Common myeloid progenitor, CD34-positive (primary cell): ENCODE results near the gene ITPRID2.

Source experiments
- CTCF ChIA-PET: fragments of 350-600 bp; sonication (Branson Sonifier 250); formaldehyde crosslinking; loops from one replicate; lab custom pipeline; 2021; ENCODE audit warnings: antibody characterized with exemption; lab: Charles Lee
- POLR2A ChIA-PET: fragments of 350-600 bp; sonication (Branson Sonifier 250); formaldehyde crosslinking; loops from one replicate; lab custom pipeline; 2021; ENCODE audit warnings: antibody characterized with exemption; lab: Charles Lee
- DNase-seq, 3 donors: peaks; one replicate each; pipeline versions ENCODE4 v3.0.0 to v3.0.0-alpha.2; 2013
- H3K27ac ChIP-seq, 2 experiments: 1 replicate in 1 of 2; 2 replicates in 1 of 2; pipeline ENCODE4 v1.7.0; 2013; ENCODE audit warnings: inconsistent platforms in 2 of 2, low read length in 2 of 2, mild to moderate bottlenecking in 2 of 2, low read depth in 1 of 2, moderate library complexity in 1 of 2; ENCODE audit not compliant: severe bottlenecking in 2 of 2, insufficient read depth in 1 of 2, poor library complexity in 1 of 2
- H3K27me3 ChIP-seq, 5 experiments: replicated peaks in 2 of 5; 1 replicate in 3 of 5; 2 replicates in 2 of 5; pipeline versions ENCODE4 v1.6.1 to v1.7.0; 2013; ENCODE audit warnings: low read length in 4 of 5, mild to moderate bottlenecking in 2 of 5, moderate library complexity in 2 of 5, inconsistent platforms in 1 of 5; ENCODE audit not compliant: insufficient read depth in 5 of 5, control insufficient read depth in 4 of 5
- H3K36me3 ChIP-seq, 4 experiments: 1 replicate in 2 of 4; 2 replicates in 2 of 4; pipeline versions ENCODE4 v1.6.1 to v1.7.0; 2013; ENCODE audit warnings: low read length in 3 of 4, control low read depth in 1 of 4, mild to moderate bottlenecking in 1 of 4; ENCODE audit not compliant: control insufficient read depth in 4 of 4, insufficient read depth in 4 of 4
- H3K4me1 ChIP-seq, 4 experiments: 1 replicate in 3 of 4; 2 replicates in 1 of 4; pipeline versions ENCODE4 v1.6.1 to v1.7.1; 2013; ENCODE audit warnings: low read length in 3 of 4, mild to moderate bottlenecking in 3 of 4, control low read depth in 1 of 4, inconsistent platforms in 1 of 4, moderate library complexity in 1 of 4; ENCODE audit not compliant: control insufficient read depth in 4 of 4, insufficient read depth in 4 of 4; ENCODE audit errors: control extremely low read depth in 1 of 4
- H3K4me3 ChIP-seq, 7 experiments: 1 replicate in 4 of 7; 2 replicates in 3 of 7; pipeline versions ENCODE4 v1.5.1 to v1.7.0; 2013; ENCODE audit warnings: mild to moderate bottlenecking in 7 of 7, low read length in 6 of 7, moderate library complexity in 6 of 7, inconsistent platforms in 2 of 7, low read depth in 2 of 7, control low read depth in 1 of 7; ENCODE audit not compliant: insufficient read depth in 4 of 7, control insufficient read depth in 1 of 7; ENCODE audit errors: extremely low read depth in 1 of 7
- H3K9me3 ChIP-seq, 5 experiments: 1 replicate in 4 of 5; 2 replicates in 1 of 5; pipeline versions ENCODE4 v1.6.1 to v1.7.1; 2013; ENCODE audit warnings: low read length in 4 of 5, mild to moderate bottlenecking in 2 of 5, inconsistent platforms in 1 of 5, low read depth in 1 of 5, moderate library complexity in 1 of 5; ENCODE audit not compliant: control insufficient read depth in 4 of 5, insufficient read depth in 2 of 5; ENCODE audit errors: control extremely low read depth in 1 of 5
- WGBS: methylation state at CpG from one replicate; pipeline ENCODE4 v1.1.5; 2013; ENCODE audit not compliant: insufficient coverage; 5-methylcytosine and 5-hydroxymethylcytosine counted together

The ITPRID2 gene

GRCh38 chr2:181911830-181912229 lies 20.3 kb downstream of the ITPRID2 start:
- H3K4me3 ChIP-seq = no peak overlapping the region
- peaks cover 22 to 72% (median 45%) of the 10 kb centered on the region in 4 experiments for H3K36me3 ChIP-seq
- H3K27ac ChIP-seq = no peak overlapping the region
- POLR2A ChIA-PET = no interaction called here
- CTCF ChIA-PET = interaction anchor here (1.0 to 1.1 kb wide), 3 partner anchors 9 to 173 kb away, joined by 3 to 6 read pairs (median 3); no protein-coding TSS in a partner anchor
- DNase-seq = no peak
- no peaks in the 10 kb centered on the region for H3K9me3 ChIP-seq
- 100% methylated on average over 1 of the region's 2 CpGs for WGBS
- no peaks in the 10 kb centered on the region for H3K4me1 ChIP-seq
- H3K27me3 ChIP-seq = no peaks in the 10 kb centered on the region

GRCh38 chr2:181915102-181915501 lies 23.6 kb downstream of the ITPRID2 start:
- WGBS = no CpG with 5 or more reads among the region's 1 CpG
- no peak for DNase-seq
- Histone ChIP-seq H3K36me3 (peaks cover 30 to 83% (median 63%) of the 10 kb centered on the region in 4 experiments), H3K27ac (no peak overlapping the region), H3K4me1 (no peaks in the 10 kb centered on the region), H3K4me3 (no peak overlapping the region), H3K27me3 (no peaks in the 10 kb centered on the region), H3K9me3 (no peaks in the 10 kb centered on the region)
- CTCF ChIA-PET = interaction anchor here (1.1 to 1.7 kb wide), 2 partner anchors 22 to 173 kb away, joined by 4 to 5 read pairs; no protein-coding TSS in a partner anchor
- POLR2A ChIA-PET = no interaction called here

DNA sequence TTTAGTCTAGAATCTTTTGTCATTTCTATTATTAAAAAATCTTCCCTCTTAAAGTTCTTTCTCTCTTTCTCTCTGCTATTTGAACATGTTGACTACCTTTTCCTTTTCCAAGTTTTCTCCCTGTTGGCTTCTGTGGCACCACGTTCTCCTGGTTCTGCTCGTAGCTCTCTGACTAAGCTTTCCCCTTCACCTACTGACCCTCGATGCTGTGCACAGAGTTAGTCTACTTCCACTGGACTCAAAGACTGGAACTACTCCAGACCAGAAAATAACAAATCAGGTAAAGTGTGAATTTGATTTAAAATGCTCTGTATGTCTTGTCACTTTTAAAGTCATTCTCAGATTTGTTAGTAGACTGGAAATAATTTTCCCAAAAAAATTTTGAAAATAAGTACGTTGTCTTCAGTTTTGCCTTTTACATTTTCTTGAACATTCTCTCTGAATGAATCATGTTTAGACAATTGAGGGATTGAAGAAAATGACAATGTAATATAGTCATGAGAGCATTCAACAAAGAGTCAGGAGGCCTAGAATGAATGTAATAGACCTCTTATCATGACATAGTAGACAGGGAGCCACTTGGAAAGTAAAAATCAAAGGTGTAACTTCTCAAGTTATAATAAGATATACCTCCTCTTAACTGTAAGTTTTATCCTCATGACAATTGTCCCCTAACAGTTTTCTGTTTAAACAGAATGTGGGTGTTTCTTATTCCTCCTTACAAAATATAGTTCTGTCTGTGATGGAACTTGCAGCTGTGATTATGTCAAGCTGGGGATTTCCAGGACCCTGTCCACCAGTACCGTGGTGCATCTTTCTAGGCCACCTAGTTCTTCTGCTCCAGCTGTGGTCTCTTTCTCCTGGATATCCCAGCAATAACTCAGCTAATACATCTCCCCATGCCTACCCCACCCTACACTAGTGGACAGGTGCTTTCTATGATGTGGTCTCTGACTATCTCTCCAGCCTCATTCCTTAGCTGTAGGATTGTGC lies 25.5 kb downstream of the ITPRID2 start:
- no peak for DNase-seq
- H3K36me3 ChIP-seq = peaks cover 28 to 81% (median 60%) of the 10 kb centered on the region in 4 experiments
- no peaks in the 10 kb centered on the region for H3K27me3 ChIP-seq
- no peaks in the 10 kb centered on the region for H3K9me3 ChIP-seq
- no peak overlapping the region for H3K27ac ChIP-seq
- H3K4me3 ChIP-seq = no peak overlapping the region
- ChIA-PET POLR2A (no interaction called here), CTCF (interaction anchor here (0.6 to 1.8 kb wide), 5 partner anchors 10 to 121 kb away, joined by 3 to 6 read pairs (median 4); no protein-coding TSS in a partner anchor)
- 100% methylated on average over 4 of the region's 5 CpGs for WGBS
- H3K4me1 ChIP-seq = no peaks in the 10 kb centered on the region

DNA sequence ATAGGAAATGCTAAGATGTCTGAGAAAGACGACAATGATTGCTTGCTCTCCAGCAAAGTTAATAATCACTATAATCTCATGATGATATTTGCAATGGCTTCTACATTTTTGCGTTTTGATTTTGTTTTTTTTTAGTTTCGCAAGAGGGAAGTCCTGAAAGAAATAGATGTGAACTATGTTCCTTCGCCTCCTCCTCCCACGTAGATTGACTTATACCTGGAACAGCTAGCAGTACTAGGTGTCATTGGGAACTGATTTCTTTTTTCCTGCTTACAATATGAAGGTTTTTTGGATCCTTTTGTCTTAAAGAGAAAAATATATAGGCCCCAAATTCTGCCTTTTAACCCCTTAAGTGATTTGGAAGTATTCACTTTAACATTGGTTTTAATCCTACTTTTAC lies 26.7 kb downstream of the ITPRID2 start:
- CTCF ChIA-PET = no interaction called here
- H3K27ac ChIP-seq = no peak overlapping the region
- no peaks in the 10 kb centered on the region for H3K9me3 ChIP-seq
- no peaks in the 10 kb centered on the region for H3K4me1 ChIP-seq
- no peak overlapping the region for H3K4me3 ChIP-seq
- H3K27me3 ChIP-seq = no peaks in the 10 kb centered on the region
- WGBS = 100% methylated on average over 3 of the region's 5 CpGs
- POLR2A ChIA-PET = no interaction called here
- no peak for DNase-seq
- H3K36me3 ChIP-seq = peaks cover 37 to 86% (median 68%) of the 10 kb centered on the region in 4 experiments

DNA sequence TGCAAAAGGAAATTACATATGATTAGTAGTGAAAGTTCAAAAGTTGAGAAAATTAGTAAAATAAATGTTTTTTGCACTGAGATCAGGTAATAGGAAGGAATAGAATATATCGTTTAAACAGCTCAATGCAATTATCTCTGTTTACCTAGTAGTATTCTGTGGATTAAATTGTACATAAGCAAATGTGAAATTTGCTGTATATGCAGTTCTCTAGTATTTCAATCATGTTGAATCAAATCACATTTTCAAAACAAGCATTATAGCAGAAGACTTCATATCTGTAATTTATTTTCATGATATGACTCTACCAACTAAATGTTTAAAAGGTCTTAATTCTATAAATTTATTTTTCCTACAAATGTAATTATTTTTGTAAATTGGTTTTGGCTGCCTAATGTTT lies 31.6 kb downstream of the ITPRID2 start:
- POLR2A ChIA-PET = no interaction called here
- WGBS = no CpG with 5 or more reads among the region's 1 CpG
- H3K4me3 ChIP-seq = no peak overlapping the region
- no peaks in the 10 kb centered on the region for H3K9me3 ChIP-seq
- CTCF ChIA-PET = no interaction called here
- no peak for DNase-seq
- H3K27ac ChIP-seq = no peak overlapping the region
- H3K4me1 ChIP-seq = no peaks in the 10 kb centered on the region
- H3K27me3 ChIP-seq = no peaks in the 10 kb centered on the region
- peaks cover 29 to 83% (median 52%) of the 10 kb centered on the region in 4 experiments for H3K36me3 ChIP-seq

- DNase-seq = no peak
- Histone ChIP-seq H3K4me1 (no peaks in the 10 kb centered on the region), H3K9me3 (no peaks in the 10 kb centered on the region), H3K27ac (no peak overlapping the region), H3K4me3 (no peak overlapping the region), H3K36me3 (peaks cover 24 to 74% (median 42%) of the 10 kb centered on the region in 4 experiments), H3K27me3 (no peaks in the 10 kb centered on the region)
- CTCF ChIA-PET = no interaction called here
- WGBS = 100% methylated on average over 1 of the region's 2 CpGs
- POLR2A ChIA-PET = no interaction called here
Measured at GRCh38 chr2:181924336-181924735, 32.8 kb downstream of the ITPRID2 start.

DNA sequence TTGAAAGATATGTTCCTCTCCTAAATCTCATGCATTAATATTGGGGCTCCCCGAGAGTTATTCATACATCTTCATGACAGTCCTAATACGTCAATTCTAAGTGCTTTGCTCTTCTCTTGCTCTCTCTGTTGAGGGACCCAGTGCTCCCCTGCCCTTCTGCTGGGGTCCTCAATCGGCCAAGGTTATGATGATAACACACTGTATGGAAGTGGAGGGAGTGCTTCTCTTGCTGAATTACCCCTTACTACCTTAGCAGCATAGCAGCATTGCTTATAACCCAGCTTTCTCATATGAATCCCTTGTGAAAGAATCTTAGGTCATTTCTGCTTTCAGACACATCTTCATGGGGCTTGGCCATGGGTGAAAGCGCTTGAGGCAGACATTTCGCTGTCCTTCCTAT lies 43.2 kb downstream of the ITPRID2 start:
- ChIA-PET CTCF (interaction anchor here (1.2 kb wide), 1 partner anchor 20 kb away, joined by 5 read pairs; no protein-coding TSS in a partner anchor), POLR2A (no interaction called here)
- Histone ChIP-seq H3K27ac (no peak overlapping the region), H3K27me3 (no peaks in the 10 kb centered on the region), H3K36me3 (peaks cover 0 to 6% (median 3%) of the 10 kb centered on the region in 4 experiments), H3K9me3 (no peaks in the 10 kb centered on the region), H3K4me3 (no peak overlapping the region), H3K4me1 (no peaks in the 10 kb centered on the region)
- 96% methylated on average over 4 of the region's 5 CpGs for WGBS
- DNase-seq = no peak
